H9 (cell line): ENCODE results near the gene NEUROD1. TPM values are rescaled to one million over a fixed set of nuclear protein-coding genes. Genes with fewer than 3 reads are reported as not detected.

Experiments used
- DNase-seq: peaks from one replicate; pipeline ENCODE4 v3.0.0-alpha.2; 2017
- H2AFZ ChIP-seq: one replicate; pipeline ENCODE4 v1.6.1; 2013; ENCODE audit warnings: mild to moderate bottlenecking, low read length, control low read depth, moderate library complexity
- H2AK5ac ChIP-seq: 2 replicates; pipeline ENCODE4 v1.6.1; 2013; ENCODE audit warnings: low read length, control low read depth, mixed read lengths; ENCODE audit not compliant: insufficient read length
- H2BK120ac ChIP-seq: one replicate; pipeline ENCODE4 v1.6.1; 2013; ENCODE audit warnings: low read depth, mild to moderate bottlenecking, low read length, control low read depth, inconsistent platforms; ENCODE audit not compliant: poor library complexity, severe bottlenecking
- H2BK12ac ChIP-seq: 2 replicates; pipeline ENCODE4 v1.6.1; 2013; ENCODE audit warnings: low read length, control low read depth, mixed read lengths, low read depth; ENCODE audit not compliant: insufficient read length
- H2BK15ac ChIP-seq: 2 replicates; pipeline ENCODE4 v1.6.1; 2013; ENCODE audit warnings: low read depth, low read length, control low read depth
- H2BK20ac ChIP-seq: one replicate; pipeline ENCODE4 v1.6.1; 2013; ENCODE audit warnings: low read depth, mild to moderate bottlenecking, low read length, control low read depth, inconsistent platforms; ENCODE audit not compliant: poor library complexity, severe bottlenecking
- H2BK5ac ChIP-seq: 2 replicates; pipeline ENCODE4 v1.6.1; 2013; ENCODE audit warnings: low read length, control low read depth, mixed read lengths; ENCODE audit not compliant: insufficient read length
- H3K14ac ChIP-seq: 2 replicates; pipeline ENCODE4 v1.6.1; 2013; ENCODE audit warnings: low read length, control low read depth; ENCODE audit not compliant: insufficient read depth
- H3K18ac ChIP-seq: 2 replicates; pipeline ENCODE4 v1.6.1; 2013; ENCODE audit warnings: low read depth, mild to moderate bottlenecking, mixed read lengths, low read length, control low read depth; ENCODE audit not compliant: insufficient read length
- H3K23ac ChIP-seq: 2 replicates; pipeline ENCODE4 v1.6.1; 2013; ENCODE audit warnings: low read length, control low read depth, mixed read lengths, low read depth; ENCODE audit not compliant: insufficient read length
- H3K23me2 ChIP-seq: 2 replicates; pipeline ENCODE4 v1.6.1; 2013; ENCODE audit warnings: low read depth, mild to moderate bottlenecking, mixed read lengths, low read length, control low read depth; ENCODE audit not compliant: insufficient read length, poor library complexity, severe bottlenecking
- H3K27ac ChIP-seq: 2 replicates; pipeline ENCODE4 v1.5.1; 2013; ENCODE audit warnings: low read length, control low read depth, mixed read lengths, low read depth; ENCODE audit not compliant: insufficient read length
- H3K27me3 ChIP-seq: 2 replicates; pipeline ENCODE4 v1.6.1; 2013; ENCODE audit warnings: low read length, control low read depth, inconsistent platforms; ENCODE audit not compliant: insufficient read depth
- H3K4ac ChIP-seq: 2 replicates; pipeline ENCODE4 v1.6.1; 2013; ENCODE audit warnings: low read depth, mild to moderate bottlenecking, control low read depth, inconsistent platforms, low read length, moderate library complexity
- H3K4me1 ChIP-seq: 2 replicates; pipeline ENCODE4 v1.6.1; 2013; ENCODE audit warnings: low read length, control low read depth, inconsistent platforms; ENCODE audit not compliant: insufficient read depth
- H3K4me2 ChIP-seq: 2 replicates; pipeline ENCODE4 v1.6.1; 2013; ENCODE audit warnings: low read length, control low read depth, mixed read lengths; ENCODE audit not compliant: insufficient read length, insufficient read depth
- H3K56ac ChIP-seq: 2 replicates; pipeline ENCODE4 v1.6.1; 2013; ENCODE audit warnings: low read depth, mild to moderate bottlenecking, mixed read lengths, low read length, control low read depth; ENCODE audit not compliant: insufficient read length
- H3K79me1 ChIP-seq: 2 replicates; pipeline ENCODE4 v1.6.1; 2013; ENCODE audit warnings: low read depth, mild to moderate bottlenecking, moderate library complexity, low read length, control low read depth, inconsistent platforms; ENCODE audit not compliant: insufficient read depth, poor library complexity, severe bottlenecking
- H3K79me2 ChIP-seq: 2 replicates; pipeline ENCODE4 v1.6.1; 2013; ENCODE audit warnings: low read length, control low read depth, inconsistent platforms; ENCODE audit not compliant: insufficient read depth
- H3K9ac ChIP-seq: 2 replicates; pipeline ENCODE4 v1.6.1; 2013; ENCODE audit warnings: low read length, control low read depth, mixed read lengths; ENCODE audit not compliant: insufficient read length; ENCODE audit errors: extremely low read depth
- H3K9me3 ChIP-seq: one replicate; pipeline ENCODE4 v1.6.1; 2013; ENCODE audit warnings: low read depth, low read length, inconsistent platforms; ENCODE audit not compliant: control insufficient read depth
- H3T11ph ChIP-seq: one replicate; pipeline ENCODE4 v1.6.1; 2013; ENCODE audit warnings: mild to moderate bottlenecking, low read length, control low read depth, inconsistent platforms
- H4K20me1 ChIP-seq: one replicate; pipeline ENCODE4 v1.6.1; 2013; ENCODE audit not compliant: control insufficient read depth, insufficient read length, insufficient read depth
- H4K5ac ChIP-seq: 2 replicates; pipeline ENCODE4 v1.6.1; 2013; ENCODE audit warnings: low read depth, mild to moderate bottlenecking, mixed read lengths, low read length, control low read depth; ENCODE audit not compliant: insufficient read length
- H4K8ac ChIP-seq: replicated peaks from 2 replicates; pipeline ENCODE4 v1.6.1; 2013; ENCODE audit warnings: low read length, control low read depth, mixed read lengths, low read depth; ENCODE audit not compliant: insufficient read length
- H4K91ac ChIP-seq: 2 replicates; pipeline ENCODE4 v1.6.1; 2013; ENCODE audit warnings: low read depth, mild to moderate bottlenecking, moderate library complexity, mixed read lengths, low read length, control low read depth; ENCODE audit not compliant: insufficient read length
- H3K27ac Mint-ChIP-seq, 3 experiments: 2 replicates in 2 of 3; 3 replicates in 1 of 3; pipeline ENCODE4 v1.8.0; 2020 to 2021; ENCODE audit warnings: mixed read lengths in 3 of 3, mild to moderate bottlenecking in 1 of 3, moderate library complexity in 1 of 3
- H3K27me3 Mint-ChIP-seq: 2 replicates; pipeline ENCODE4 v1.8.0; 2021; ENCODE audit warnings: low read depth, mild to moderate bottlenecking, moderate library complexity, mixed read lengths
- H3K36me3 Mint-ChIP-seq, 3 experiments: 2 replicates in 2 of 3; 3 replicates in 1 of 3; pipeline ENCODE4 v1.8.0; 2020 to 2021; ENCODE audit warnings: low read depth in 3 of 3, mixed read lengths in 3 of 3; ENCODE audit not compliant: insufficient read depth in 1 of 3
- H3K4me1 Mint-ChIP-seq, 2 experiments: 2 replicates each; pipeline ENCODE4 v1.8.0; 2020; ENCODE audit warnings: mixed read lengths in 2 of 2
- H3K4me3 Mint-ChIP-seq, 2 experiments: 2 replicates in 1 of 2; 3 replicates in 1 of 2; pipeline ENCODE4 v1.8.0; 2020 to 2021; ENCODE audit warnings: mild to moderate bottlenecking in 2 of 2, mixed read lengths in 2 of 2, moderate library complexity in 1 of 2
- H3K9me3 Mint-ChIP-seq, 2 experiments: 2 replicates in 1 of 2; 3 replicates in 1 of 2; pipeline ENCODE4 v1.8.0; 2020; ENCODE audit warnings: mild to moderate bottlenecking in 2 of 2, mixed read lengths in 2 of 2, moderate library complexity in 1 of 2
- CTCF ChIP-seq: fragments of 200-600 bp; sonication (generic); conservative IDR thresholded peaks from 3 replicates; pipeline ENCODE4 v1.8.0; 2021; ENCODE audit warnings: antibody characterized with exemption, mild to moderate bottlenecking
- WGBS: extraction: QIAGEN DNeasy Blood & Tissue Kit; methylation state at CpG from one replicate; pipeline ENCODE4 v1.1.7; 2013; ENCODE audit warnings: missing lambda C conversion rate, low lambda C conversion rate, mixed read lengths; ENCODE audit not compliant: insufficient read length; ENCODE audit errors: extremely low coverage; 5-methylcytosine and 5-hydroxymethylcytosine counted together
- total RNA-seq: library from RNA; stranded (reverse); gene quantifications from 2 replicates; pipeline ENCODE4 v1.2.1, GENCODE V29; 2021

The NEUROD1 gene
- total RNA-seq, 1 experiment from 2014 or later = not detected

DNA sequence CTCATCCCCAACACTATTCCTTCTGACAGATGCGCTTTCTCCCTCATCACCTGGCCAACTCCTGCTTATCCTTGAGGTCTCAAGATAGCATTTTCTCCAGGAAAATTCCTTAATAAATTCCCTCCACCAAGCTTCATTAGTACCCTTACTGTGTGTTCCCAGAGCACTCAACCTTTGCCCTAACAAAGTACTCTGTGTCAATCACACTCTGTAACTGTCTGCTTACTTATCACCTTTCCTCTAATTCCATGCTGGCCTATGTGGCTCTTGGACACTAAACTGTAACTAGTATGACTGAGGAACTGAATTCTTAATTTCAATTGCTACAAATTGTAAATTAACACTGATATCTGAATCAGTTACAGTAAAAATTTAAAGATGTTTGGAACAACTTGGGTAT is 17.9 kb upstream of the NEUROD1 start:
- H3K4me1 ChIP-seq = no peaks in the 10 kb centered on the region
- TF ChIP-seq CTCF = no peak
- H3K9me3 ChIP-seq = no peaks in the 10 kb centered on the region
- no peak overlapping the region for H2BK15ac ChIP-seq
- no peak overlapping the region for H4K91ac ChIP-seq
- no CpG with 5 or more reads among the region's 1 CpG for WGBS
- no peak overlapping the region for H3K4ac ChIP-seq
- H2BK12ac ChIP-seq = no peak overlapping the region
- Mint-ChIP-seq H3K36me3 (peaks cover 2 to 10% (median 8%) of the 10 kb centered on the region in 3 experiments), H3K9me3 (peaks cover 13% of the 10 kb centered on the region in 2 experiments), H3K4me1 (no peaks in the 10 kb centered on the region), H3K4me3 (no peak overlapping the region), H3K27ac (no peak overlapping the region), H3K27me3 (peaks cover 49% of the 10 kb centered on the region)
- no peak overlapping the region for H2AK5ac ChIP-seq
- no peak overlapping the region for H4K5ac ChIP-seq
- H3K56ac ChIP-seq = no peak overlapping the region
- H3K9ac ChIP-seq = no peak overlapping the region
- H2BK5ac ChIP-seq = no peak overlapping the region
- DNase-seq = no peak
- no peak overlapping the region for H2BK120ac ChIP-seq
- no peak overlapping the region for H4K8ac ChIP-seq
- H2BK20ac ChIP-seq = no peak overlapping the region
- H3K27ac ChIP-seq = no peak overlapping the region
- H3K4me2 ChIP-seq = no peak overlapping the region
- no peak overlapping the region for H3K23ac ChIP-seq
- no peaks in the 10 kb centered on the region for H3K23me2 ChIP-seq
- no peak overlapping the region for H3K18ac ChIP-seq
- H3K14ac ChIP-seq = no peak overlapping the region
- H3K79me1 ChIP-seq = no peaks in the 10 kb centered on the region
- H3K79me2 ChIP-seq = no peaks in the 10 kb centered on the region
- H2AFZ ChIP-seq = no peak overlapping the region
- no peaks in the 10 kb centered on the region for H3K27me3 ChIP-seq
- no peaks in the 10 kb centered on the region for H4K20me1 ChIP-seq
- H3T11ph ChIP-seq = no peak overlapping the region
